ENCODE measurements around the gene ZNF580.

ZNF580 gene

DNA sequence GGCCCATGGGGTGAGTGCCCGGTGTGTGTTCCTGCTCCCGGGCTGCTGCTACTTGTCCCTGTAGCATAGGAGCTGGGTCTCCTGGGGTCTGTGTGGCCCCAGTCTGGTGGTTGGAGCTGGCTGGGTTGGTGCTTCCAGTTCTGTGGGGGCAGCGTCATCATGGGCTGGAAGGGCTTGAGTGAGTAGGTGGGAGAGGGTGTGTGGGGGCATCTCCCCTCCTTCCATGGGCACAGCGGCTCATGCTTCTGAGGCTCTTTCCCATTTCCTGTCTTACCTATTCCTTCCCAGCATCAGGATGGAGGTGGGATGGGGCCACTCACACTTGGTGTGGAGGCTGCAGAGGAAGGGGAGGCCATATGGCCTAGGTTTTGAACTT is 26.2 kb downstream of the ZNF580 start:
- no peak for DNase-seq

DNA sequence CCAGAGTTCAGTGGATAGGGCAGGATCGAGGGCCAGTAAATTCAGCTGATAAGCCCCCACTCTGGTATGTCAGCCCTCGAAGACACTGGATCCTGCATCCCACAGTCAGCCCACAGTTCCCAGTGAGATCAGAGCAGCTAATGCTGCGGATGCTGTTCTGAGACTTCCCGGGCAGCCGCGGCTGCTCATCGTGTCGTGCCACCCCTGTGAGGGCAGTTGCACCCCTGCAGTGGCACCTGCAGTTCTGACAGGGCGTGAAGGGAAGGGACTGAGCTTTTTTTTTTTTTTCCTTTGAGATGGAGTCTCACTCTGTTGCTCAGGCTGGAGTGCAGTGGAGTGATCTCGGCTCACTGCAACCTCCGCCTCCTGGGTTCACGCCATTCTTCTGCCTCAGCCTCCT is 26.7 kb downstream of the ZNF580 start:
- no peak for DNase-seq

DNA sequence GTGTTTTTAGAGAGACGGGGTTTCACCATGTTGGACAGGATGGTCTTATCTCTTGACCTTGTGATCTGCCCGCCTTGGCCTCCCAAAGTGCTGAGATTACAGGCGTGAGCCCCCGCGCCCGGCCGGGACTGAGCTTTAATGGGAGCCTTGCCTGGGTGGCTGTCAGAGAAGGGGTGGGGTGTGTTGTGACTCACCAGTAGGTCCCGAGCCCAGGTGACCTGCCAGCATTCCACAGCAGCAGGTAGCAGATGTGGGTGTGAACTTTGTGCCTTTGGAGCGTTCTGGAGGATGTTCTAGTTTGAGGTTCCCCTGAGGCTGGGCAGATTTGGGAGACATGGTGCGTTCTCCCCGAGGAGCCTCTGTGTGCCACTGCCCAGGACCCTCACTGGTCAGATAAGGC is 27.2 kb downstream of the ZNF580 start:
- DNase-seq = no peak

DNA sequence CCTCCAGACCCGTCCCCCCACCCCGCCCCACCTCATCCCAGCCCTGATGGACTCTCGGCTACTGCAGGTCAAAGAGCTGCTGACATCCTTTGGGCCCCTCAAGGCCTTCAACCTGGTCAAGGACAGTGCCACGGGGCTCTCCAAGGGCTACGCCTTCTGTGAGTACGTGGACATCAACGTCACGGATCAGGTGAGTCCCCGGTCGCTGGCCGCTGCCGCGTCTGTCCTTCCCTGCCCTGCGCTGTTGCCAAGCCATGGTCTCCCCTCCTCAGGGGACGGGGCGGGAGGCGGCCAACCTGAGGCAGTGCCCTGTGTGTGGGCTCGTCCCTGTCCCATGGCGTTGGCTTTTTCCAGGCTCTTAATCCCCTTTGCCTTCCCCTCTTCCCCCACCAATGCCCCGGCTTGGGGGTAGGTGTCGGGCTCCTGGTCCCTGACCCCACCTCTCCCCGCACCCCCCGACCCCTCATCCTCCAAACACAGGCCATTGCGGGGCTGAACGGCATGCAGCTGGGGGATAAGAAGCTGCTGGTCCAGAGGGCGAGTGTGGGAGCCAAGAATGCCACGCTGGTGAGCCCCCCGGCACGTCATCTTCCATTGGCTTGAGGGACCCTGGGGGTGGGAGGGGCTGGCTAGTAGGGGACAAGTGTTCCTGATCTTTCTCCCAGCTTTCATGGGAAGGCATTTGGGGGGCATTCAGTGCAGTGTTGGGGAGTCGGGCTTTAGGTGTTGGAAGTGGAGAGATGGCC is 28.0 kb downstream of the ZNF580 start:
- DNase-seq = no peak

DNA sequence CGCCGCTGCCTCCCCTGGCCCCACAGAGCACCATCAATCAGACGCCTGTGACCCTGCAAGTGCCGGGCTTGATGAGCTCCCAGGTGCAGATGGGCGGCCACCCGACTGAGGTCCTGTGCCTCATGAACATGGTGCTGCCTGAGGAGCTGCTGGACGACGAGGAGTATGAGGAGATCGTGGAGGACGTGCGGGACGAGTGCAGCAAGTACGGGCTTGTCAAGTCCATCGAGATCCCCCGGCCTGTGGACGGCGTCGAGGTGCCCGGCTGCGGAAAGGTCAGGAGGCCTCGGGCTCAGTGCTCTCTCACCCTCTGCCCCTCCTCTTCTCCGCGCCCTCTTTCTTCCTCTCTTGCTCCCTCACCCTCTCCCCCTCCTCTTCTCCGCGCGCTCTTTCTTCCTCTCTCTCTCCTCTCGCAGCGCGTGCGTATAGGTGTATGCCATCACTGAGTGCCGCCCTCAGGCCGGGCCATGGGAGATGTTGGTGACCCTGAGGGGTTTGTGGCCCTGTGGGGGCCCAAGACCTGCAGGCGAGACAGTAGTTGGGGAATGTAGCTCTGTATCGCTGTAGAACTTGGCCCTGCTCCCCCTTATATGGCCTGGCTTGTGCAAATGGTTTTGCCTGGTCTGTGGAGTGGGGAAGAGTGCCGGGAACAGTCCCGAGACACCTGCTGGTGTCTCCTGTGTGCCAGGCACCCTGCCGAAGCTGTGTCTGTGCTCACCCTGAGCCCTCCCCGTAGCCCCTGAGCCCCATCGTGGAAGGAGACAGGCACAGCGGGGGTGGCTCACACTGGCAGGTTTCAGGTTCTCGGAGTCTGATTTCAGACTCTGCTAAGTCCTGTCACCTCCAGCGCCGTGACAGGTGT is 28.8 kb downstream of the ZNF580 start:
- no peak for DNase-seq

DNA sequence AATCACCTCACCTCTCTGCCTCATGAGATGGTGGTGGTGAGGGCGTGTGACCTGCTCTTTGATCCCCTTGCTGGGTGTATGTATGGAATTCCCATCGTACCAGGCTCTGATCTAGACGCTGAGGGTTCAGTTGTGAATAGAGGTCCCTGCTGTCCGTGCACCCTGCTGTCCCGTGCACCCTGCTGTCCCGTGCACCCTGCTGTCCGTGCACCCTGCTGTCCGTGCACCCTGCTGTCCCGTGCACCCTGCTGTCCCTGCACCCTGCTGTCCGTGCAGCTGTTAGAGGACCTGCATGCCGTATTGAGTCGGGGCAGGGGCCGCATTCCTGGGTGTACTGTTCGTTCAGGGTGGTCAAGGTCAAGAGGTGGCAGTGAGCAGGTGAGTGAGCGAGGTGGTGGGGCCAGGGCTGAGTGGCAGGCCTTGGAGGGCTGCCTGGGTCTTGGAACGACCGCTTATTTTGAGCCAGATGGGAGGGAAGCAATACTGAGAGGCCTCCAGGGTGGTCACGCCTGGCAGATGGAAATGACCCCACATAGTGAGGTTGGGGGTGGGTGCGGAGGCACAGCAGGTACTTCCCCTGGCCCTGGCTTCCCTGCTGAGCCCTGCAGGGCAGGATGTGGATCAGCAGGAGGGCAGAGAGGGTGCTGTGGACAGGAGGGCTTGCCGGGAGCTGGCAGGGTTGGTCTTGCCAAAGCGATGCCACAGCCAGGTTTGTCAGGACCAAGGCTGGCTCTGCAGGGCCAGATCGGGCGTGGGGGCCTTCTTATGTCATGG is 29.7 kb downstream of the ZNF580 start:
- DNase-seq = no peak

DNA sequence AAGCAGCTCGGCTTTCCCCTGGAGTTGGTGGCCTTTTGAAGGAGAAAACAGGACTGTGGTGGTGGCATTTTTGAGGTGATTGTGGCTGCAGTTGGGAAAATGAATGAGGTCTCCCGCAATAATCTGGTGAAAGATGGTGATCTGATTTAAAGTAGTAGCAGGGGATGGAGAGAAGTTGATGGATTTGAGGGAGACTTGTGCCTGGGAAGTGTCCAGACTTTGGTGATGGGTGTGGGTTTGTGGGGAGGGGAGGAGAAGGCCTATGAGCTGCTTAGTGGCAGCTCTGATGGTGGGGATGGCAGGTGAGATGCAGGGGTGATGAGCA is 30.2 kb downstream of the ZNF580 start:
- no peak for DNase-seq

DNA sequence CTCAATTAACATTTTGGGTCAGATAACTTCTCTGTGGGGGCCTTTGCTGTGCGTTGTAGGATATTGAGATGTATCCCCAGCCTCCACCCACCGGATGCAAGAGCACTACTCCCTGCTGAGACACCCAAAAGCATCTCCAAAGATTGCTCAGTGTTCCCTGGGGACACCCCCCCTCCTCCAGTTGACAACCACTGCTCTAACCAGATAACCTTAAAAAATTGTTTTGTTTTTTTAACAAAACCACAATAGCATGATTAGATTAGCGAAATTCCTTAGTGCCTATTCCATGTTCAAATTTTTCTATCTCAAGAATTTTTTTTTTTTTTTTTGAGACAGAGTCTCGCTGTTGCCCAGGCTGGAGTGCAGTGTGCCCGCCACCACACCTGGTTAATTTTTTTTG is 31.6 kb downstream of the ZNF580 start:
- no peak for DNase-seq

DNA sequence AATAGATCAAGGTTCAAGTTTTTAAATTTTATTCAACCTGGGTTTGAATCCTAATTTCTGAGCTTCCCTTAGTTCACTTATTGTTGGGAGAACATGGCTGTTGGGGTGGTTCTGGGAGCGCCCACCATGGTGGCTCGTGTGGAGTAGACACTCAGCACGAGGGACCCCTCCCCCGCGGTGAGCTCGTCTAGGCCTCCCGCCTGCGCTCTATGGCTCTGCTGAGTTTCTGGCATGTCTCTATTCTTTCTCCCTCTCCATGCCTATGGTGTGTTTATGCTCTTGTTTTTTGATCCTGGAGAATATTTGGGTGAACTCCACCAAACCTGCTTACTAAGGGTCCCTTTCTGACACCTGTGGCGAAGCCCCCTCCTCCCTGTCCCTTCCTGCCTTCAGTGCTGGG is 32.7 kb downstream of the ZNF580 start:
- no peak for DNase-seq

DNA sequence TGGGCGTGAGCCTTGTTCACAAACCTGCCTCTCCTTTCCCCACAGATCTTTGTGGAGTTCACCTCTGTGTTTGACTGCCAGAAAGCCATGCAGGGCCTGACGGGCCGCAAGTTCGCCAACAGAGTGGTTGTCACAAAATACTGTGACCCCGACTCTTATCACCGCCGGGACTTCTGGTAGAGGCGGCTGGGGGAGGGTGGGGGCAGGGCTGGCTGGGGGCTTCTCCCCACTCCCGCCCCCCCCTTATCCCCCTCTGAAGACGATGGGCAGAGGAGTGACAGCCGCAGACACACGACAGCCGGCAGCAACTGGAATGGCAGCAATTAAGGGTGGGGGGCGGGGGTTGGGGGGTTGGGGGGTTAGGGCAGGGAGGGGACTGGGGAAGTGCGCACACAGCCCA is 33.1 kb downstream of the ZNF580 start:
- DNase-seq = no peak

DNA sequence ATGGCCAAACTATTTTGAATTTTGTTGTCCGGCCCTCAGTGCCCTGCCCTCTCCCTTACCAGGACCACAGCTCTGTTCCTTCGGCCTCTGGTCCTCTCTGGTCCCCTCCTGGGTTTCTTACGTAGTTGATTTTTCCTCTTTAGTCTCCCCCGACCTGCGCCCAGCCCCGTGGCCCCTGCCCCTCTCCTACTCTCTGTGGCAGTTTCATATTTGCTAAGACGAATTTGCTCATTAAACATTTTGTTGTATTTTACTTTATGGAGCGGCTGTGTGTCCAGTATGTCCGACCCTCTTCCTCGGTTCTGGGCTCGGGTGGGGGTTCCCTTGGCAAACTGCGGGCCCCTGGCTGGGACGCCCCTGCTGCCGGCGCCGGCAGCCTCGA is 33.6 kb downstream of the ZNF580 start:
- DNase-seq = no peak

DNA sequence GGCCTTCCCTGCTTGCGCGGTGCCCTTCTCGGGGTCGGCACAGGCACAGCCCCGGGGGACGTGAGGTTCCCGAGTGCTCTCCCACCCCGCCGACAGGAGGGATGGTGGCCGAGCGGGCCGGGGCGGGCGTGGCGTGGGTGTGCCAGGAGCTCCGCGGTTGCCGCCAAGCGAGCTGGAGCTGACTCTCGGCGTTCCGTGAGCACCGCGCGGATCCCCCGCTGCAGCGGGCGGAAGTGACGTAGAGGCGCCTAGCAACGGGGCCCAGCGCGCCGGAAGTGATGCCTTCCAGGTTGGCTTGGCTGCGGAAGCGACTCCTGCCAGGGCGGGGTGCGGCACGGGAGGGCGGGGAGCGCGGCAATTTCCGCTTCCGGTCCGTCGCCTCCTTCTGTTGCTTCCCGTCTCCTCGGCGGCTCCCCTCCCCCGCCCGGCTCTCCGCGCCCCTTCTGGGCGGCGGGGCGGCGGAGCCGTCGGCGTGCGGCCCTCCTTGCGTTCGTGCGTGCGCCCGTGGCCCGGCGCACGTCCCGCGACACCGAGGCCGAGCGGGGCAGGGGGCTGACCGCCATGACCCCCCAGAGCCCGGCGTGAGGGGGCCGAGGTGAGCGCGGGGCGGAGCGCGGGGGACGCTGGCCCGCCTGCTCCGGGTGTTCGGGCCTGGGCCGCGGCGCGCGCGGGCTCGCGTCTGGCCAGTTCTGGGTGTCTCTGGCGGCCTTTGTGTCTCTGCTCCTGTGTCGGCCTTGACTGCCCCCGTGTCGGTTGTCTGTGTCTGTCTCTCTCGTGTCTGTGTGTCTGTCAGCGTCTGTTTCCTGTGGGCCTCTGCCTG is 34.2 kb downstream of the ZNF580 start, which contains the start of gene EPN1:
TSS of gene EPN1 (plus strand) at position 386 of the 820 bp plus-strand sequence. CDS start 3,402 bp downstream, outside the sequence.
- DNase-seq = peak; percentile 97

DNA sequence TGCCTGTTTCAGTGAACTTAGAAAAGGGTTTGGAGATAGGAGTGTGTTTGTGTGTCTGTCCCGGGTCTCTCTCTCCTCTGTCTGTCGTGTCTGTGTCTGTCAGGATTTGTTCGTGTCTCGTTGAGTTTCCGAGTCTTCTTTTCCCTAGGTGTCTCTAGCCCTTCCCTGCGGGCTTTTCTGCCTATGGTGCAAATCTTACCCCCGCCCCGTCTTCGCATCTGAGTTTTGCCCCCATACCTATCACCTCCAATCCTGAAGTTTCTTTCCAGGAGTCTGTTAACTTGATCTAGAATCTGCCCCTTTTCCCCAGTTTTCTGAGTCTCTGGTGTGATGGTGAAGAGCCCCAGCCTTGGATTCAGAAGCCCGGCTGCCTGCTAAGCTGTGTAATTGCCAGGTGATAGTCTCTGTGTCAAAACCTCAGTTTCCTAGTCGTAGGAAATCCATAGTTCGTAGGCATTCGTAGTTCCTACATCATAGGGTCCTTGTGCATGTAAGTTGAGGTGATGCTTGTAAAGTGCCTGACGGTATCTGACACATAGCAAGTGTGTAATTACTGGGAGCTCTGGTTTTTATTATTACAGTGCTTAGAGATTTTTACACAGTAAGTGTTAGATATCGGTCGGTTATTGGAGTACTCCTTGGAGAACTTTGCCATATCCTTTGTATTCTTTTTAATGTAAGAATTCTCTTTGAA is 35.0 kb downstream of the ZNF580 start:
- no peak for DNase-seq

DNA sequence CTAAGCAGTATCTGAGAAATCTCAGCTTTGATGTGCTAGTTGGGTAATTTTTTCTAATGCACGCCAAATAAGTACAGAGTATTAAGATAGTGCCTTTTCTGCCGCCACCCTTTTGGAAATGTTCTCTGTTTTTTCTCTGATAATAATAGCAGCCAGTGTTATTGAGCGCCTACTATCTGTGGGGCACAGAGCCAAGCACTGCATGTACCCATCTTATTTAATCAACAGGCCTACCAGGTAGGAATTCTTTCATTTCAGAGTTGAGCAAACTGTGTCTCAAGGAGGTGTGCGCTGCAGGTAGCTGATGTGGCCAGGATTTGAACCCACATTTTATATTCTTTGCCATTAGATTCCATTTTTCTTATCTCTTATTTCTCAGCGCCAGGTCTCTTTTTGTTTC is 35.6 kb downstream of the ZNF580 start:
- DNase-seq = no peak

DNA sequence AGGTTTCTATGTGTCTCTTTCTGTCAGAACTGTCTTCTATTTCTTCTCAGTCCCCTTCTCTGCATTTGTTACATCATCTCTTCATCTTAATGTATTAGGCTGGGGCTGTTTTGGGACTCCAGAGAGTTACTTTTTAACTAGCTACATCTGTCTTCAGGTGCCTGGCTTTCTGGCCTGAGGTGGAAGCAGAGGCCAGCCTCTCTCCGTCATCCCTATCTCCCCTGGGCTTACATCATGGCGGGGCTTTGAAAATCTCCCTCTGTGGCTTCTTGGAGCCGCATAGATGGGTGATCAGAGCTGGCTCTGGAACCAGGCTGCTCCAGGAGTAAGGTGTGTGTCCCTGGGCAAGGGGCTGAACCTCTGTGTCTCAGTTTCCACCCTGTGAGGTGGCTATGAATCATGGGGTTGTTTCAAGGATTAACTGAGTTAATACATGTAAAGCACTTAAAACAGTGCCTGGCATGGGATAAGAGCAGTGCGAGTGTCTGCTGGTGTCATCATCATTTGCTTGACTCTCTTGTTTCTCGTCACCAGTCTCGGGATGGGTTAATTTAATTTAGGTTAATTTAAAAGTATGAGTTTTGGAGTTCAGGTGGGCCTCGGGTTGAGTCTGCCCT is 36.2 kb downstream of the ZNF580 start:
- DNase-seq = no peak

DNA sequence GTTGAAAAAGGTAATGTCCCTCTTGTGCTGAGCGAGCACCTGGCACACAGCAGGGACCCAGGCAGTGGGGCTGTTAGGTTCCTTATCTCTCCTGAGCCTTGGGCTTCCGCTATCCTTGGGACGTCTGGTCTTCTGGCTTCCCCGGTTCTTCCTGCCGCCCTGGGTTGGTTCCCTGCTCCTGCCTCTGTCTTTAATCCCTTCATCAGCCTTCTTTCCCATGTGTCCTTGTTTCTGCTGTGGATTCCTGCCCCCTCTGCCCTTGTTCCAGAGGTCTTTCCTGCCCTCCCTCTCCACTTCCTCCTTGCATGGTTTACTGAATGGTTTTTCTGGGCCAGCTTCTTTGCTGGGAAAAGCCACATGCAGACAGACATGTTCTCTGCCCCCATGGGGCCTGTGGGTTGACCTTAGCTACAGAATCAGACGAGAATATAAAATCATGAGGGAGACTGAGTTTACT is 36.8 kb downstream of the ZNF580 start:
- DNase-seq = no peak

DNA sequence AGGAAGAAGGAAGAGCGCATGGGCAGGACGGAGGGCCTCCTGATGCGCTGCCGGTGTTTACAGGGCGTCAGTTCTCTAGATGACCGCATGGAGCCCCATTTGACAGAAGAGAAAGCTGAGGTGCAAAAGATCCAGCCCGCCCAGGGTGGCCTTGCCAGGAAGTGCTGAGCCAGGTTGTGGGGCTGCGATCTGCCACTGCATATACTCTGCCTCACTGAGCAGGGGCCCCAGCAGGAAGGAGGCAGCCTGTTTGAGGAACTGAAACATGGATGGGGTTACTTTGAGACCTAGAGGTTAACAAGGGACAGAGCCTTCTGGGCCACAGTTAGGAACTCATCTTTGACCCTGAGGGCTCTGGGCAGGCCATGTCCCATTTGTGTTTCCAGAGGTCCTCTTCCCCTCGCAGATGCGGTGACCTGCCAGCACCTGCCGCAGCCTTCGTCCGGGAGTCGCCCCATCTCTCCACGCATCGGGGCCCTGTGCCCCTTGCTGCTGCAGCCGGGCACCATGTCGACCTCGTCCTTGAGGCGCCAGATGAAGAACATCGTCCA is 37.4 kb downstream of the ZNF580 start:
- DNase-seq = no peak

DNA sequence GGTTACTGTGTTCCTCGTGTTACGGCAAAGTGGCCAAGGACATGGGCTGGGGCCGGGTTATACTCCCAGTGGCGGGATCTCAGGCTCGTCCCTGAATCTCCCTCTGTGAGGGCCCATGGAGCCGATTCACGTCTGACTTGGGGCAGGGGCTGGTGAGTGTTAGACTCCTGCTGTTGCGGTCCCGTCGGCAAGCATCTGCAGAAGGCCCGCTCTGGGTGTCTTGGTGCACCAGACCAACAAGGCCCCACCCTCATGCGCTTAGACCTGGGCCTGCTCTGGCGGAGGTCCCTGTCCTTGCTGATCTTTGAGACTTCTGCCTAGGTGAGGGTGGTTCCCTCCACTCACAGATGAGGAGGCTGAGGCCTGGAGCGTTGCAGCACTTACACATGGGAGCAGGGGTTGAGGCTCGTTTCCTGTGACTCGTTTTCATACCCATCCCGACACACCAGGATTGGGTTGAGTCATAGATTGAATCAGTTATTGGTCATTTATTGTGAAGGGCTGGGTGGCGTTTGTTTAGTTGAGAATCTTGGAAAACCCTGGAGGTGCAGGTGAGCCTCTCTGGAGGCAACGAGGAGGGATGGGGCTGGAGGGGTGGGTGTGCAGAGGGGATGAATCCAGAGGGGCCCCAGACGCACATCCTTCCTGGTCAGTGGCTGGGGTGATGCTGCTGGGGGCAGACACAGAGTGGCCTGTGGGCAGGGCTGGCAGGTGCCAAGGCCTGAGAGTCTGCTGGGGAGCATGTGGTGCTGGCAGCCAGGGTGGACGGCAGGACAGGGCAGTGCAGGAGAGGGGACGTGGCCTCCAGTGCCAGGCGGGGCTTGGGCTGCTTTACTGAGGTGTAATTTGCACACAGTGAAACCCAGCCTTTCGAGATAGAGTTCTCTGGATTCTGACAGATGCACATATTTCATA is 38.8 kb downstream of the ZNF580 start:
- no peak for DNase-seq

DNA sequence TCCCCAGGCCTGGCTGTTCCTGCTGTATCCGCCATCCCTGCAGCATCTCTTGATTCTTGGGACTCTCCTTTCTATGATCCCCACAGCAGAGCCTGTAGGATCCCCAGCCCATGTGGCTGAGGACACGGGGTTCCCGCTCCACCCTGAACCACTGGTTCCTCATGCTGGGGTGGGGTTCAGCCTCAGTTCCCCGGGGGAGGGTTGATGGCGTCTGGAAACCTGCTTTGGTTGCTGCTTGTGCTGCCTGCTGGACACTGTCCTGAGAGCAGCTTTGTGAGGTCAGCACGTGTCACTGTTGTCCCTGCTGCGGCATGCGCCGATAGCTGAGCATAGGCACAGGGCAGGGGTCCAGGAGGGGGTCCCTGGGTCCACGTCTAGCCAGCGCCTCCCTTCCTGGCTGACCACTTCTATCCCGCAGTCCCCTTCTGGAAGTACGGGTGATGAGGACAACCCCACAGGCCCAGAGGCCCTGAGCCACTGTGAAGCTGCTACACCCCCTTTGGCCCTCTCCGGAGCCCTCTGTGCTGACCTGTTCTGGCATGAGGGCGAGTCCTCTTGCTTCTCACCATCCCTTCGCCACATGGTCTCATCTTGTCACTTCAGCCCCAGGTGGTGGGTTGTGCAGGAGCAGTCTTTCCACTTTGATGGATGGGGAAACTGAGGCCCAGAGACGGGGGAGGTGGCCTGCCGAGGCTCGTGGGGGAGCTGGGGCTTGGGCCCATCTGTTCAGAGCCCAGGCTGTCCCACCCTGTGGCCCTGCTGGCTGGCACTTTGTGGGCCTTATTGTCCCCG is 39.7 kb downstream of the ZNF580 start:
- DNase-seq = no peak

Measured in activated effector memory CD4-positive, alpha-beta T cell treated with Interleukin-2 at 50 U/mL for 16 hours (primary cell).